ENCODE data around the gene METAP2.
"Not testable (repeated sequence)": the region's sequence is repeated elsewhere in the genome, so short reads cannot be mapped to it uniquely, and the experiment has no call there.

The METAP2 gene

GRCh38 chr12:95463050-95463449 lies 10.9 kb upstream of the METAP2 start:
- no peak for DNase-seq

GRCh38 chr12:95463776-95464175 lies 10.2 kb upstream of the METAP2 start:
- not testable (repeated sequence) for DNase-seq

- DNase-seq: no peak
Measured at GRCh38 chr12:95465275-95465674, 8.7 kb upstream of the METAP2 start.

DNA sequence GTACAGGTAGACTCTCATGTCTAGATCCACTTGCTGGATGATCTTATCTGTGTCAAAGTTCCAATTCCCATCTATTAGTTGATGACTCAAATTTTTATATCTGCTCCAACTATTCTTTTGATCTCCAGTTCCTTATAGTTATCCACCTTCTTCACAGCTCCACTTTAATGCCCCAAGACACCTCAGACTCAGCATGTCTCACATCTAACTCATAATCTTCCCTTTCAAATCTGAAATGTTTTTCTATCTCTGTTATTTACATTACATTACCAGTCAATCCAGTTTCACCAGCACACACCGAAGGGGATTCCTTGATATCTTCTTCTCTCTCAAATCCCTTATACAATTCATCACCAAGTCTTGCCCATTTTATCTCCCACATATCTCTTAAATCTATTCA lies 3.7 kb upstream of the METAP2 start:
- no peak for DNase-seq

GRCh38 chr12:95473231-95473883 lies 595 bp upstream of the METAP2 start:
- peak; percentile 48 for DNase-seq

- no peak for DNase-seq
Measured at GRCh38 chr12:95474660-95474958, 657 bp downstream of the METAP2 start.

DNA sequence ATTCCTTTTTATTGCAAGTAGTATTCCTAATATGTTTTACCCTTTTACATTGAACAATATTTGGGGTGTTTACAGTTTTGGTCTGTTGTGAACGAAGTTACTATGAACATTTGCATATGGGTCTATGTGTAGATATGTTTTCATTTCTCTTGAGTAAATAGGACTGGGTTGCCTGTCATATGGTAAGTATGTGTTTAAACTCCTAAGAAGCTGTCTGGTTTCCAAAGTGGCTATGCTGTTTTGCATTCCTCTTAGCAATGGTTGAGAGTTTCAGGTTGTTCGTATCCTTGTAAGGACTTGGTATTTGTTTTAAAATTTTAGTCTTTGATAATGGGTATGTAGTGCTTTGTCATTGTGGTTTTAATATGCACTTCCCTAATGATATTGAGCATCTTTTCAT lies 6.3 kb downstream of the METAP2 start:
- no peak for DNase-seq

- DNase-seq: no peak
Measured at GRCh38 chr12:95481072-95481471, 7.1 kb downstream of the METAP2 start.

DNA sequence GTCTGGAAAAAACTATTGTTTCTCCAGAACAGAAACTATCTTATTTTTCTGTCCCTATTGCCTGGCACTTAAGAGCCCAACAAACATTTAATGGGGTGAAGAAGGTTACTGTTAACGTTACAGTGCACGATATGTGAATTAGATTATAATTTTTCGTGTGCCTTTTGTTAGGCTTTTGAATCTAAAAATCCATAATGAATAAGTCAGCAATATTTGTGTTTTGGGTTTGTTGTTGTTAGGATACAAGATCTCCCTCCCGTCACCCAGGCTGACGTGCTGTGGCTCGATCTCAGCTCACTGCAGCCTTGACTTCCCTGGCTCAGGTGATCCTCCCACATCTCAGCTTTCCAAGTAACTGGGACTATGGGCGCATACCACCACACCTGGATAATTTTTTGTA lies 7.9 kb downstream of the METAP2 start:
- DNase-seq: no peak

GRCh38 chr12:95482564-95482963 lies 8.6 kb downstream of the METAP2 start:
- not testable (repeated sequence) for DNase-seq

GRCh38 chr12:95484524-95484923 lies 10.6 kb downstream of the METAP2 start:
- DNase-seq: no peak

- peak; percentile 90 for DNase-seq
Measured at GRCh38 chr12:95487024-95487423, 13.1 kb downstream of the METAP2 start.

DNA sequence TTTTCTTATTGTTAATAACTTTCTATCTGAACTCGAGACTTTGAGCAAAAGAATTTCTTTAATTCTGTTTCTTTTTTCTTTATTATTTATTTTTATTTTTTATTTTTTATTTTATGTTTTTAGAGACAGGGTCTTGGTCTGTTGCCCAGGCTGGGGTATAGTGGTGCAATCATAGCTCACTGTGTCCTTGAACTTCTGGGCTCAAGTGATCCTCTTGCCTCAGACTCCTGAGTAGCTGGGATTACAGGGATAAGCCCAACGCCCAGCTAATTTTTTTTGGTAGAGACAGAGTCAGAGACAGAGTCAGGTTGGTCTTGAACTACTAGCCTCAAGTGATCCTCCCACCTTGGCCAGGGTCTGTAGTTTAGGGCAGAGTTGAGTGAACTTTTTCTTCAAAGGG lies 18.5 kb downstream of the METAP2 start:
- no peak for DNase-seq

DNA sequence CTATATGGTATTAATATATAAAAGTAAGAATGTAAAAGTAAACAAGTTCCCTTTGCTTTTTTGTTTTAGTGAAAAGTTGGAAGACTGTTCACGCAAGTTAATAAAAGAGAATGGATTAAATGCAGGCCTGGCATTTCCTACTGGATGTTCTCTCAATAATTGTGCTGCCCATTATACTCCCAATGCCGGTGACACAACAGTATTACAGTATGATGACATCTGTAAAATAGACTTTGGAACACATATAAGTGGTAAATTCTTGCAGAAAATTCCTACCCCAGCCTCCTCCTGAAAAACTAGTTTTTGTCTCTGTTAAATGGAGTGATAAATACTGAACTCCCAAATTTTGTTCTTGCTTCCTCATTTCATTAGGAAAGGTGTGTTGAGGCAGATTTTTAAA lies 20.9 kb downstream of the METAP2 start:
- no peak for DNase-seq

- no peak for DNase-seq
Measured at GRCh38 chr12:95495433-95495832, 21.5 kb downstream of the METAP2 start.

DNA sequence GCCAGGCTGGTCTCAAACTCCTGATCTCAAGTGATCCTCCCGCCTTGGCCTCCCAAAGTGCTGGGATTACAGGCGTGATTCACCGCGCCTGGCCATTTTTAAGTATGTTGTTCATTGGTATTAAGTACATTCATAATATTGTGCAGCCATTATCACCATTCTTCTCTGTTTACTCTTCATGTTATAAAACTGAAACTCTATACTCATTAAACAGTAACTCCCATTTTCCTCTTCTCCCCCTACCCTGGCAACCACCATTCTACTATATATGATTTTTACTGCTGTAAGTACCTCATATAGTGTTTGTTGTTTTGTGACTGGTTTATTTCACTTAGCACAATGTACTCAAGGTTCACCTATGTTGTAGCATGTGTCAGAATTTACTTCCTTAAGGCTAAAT lies 23.1 kb downstream of the METAP2 start:
- no peak for DNase-seq

DNA sequence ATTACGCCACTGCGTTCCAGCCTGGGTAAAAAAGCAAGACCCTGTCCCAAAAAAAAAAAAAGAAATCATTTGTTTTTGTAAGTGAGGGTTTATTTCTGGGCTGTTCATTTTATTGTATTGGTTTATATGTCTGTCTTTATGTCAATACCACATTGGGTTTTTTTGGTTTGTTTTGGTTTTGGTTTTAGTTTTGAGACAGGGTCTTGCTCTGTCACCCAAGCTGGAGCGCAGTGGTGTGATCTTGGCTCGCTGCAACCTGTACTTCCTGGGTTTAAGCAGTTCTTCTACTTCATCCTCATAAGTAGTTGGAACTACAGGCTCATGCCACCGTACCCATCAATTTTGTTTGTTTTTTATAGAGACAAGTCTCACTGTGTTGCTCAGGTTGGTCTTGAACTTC lies 25.0 kb downstream of the METAP2 start:
- no peak for DNase-seq

- no peak for DNase-seq
Measured at GRCh38 chr12:95499772-95500171, 25.8 kb downstream of the METAP2 start.

DNA sequence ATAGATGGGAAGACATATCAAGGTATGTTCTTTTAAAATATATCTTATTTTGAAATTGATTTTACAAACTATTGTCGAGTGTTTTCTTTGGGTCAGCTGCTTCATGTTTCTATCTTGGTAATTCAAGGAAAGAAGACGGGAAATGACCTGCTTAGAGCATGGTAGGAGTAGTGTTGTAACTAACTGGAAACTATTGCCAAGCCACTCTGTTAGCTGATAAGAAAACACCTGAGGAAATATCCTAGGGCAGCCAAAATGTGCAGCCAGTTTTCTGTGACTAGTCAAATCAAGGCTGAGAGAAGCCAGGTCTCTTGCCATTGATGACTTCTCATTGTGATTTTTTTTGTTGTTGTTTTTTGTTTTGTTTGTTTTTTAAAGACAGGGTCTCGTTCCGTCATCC lies 30.2 kb downstream of the METAP2 start:
- DNase-seq: no peak

DNA sequence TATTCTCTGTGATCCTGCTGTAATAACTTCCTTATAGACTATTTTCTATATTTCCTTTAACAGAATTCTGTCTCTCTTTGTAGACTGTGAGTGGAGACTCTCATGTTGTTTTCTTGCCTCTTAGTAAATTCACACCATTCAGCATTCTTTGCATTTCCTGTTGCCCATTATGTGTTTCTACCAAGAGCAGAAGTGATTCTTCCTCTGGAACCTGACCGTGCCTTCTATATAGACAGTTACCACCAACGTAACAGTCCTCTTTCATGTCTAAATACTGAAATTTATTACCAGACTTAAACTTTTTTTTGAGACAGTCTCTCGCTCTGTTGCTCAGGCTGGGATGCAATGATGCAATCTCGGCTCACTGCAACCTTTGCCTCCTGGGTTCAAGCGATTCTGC lies 31.1 kb downstream of the METAP2 start:
- peak; percentile 47 for DNase-seq

DNA sequence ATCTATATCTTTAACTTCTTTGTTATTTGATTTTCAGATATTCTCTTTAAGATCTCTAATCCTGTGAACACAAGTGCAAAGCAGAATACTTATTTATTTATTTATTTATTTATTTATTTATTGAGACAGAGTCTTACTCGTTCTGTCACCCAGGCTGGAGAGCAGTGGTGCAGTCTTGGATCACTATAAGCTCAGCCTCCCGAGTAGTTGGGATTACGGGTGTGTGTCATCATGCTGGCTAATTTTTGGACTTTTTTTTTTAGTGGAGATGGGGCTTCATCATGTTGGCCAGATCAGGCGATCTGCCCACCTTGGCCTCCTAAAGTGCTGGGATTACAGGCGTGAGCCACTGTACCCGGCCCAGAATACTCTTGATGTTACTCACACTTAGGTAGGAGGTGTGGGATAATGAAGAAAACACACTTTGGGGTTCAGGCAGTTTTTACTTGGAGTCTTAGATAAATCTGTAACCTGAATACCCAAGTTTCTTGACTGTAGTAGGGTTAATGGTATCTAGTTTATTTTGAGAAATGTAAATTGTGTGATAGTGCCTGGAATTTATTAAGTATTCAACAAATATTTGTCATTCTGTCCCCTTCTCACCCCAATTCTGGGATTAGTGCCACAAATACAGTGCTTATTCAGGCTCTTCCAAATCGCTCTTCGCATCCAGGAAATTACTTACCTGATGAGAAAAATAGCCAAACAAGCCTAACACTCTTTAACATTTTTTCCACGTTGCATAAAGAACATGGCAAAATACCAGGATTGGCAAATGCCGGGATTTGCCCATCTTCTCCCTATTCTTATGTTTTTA lies 33.0 kb downstream of the METAP2 start:
- no peak for DNase-seq

GRCh38 chr12:95509300-95509699 lies 35.3 kb downstream of the METAP2 start:
- no peak for DNase-seq

DNA sequence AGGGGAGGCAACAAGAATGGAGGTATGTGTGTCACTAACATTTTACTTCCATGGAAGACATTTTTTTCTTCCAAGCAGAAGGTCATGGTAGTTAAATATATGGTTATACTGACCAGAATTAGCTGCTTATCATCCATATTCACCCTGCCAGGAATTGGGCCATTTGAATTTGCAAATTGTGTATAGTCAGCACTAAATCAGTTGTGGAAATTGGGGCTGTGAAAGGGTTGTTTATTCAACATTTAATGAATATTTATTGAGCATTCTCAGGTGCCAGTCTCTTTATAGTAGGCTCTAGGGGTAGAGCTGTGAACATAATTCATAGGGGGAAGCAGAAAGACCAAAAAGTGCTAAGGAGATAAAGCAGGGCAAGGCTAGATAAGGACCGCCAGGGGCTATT lies 38.0 kb downstream of the METAP2 start:
- no peak for DNase-seq

DNA sequence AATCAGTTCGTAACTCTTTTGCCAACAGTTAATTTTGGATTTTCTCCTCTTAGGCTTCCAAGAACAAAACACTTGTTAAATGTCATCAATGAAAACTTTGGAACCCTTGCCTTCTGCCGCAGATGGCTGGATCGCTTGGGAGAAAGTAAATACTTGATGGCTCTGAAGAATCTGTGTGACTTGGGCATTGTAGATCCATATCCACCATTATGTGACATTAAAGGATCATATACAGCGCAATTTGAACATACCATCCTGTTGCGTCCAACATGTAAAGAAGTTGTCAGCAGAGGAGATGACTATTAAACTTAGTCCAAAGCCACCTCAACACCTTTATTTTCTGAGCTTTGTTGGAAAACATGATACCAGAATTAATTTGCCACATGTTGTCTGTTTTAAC lies 39.6 kb downstream of the METAP2 start:
- no peak for DNase-seq

GRCh38 chr12:95515197-95515596 lies 41.2 kb downstream of the METAP2 start:
- no peak for DNase-seq

All from MV-4-11 (cell line).